ENCODE data around the gene IFNL1.

IFNL1 gene

GRCh38 chr19:39321832-39322176 is 25.6 kb downstream of the IFNL1 start:
- H3K27me3 ChIP-seq (ENCODE audit: control insufficient read depth, low read length): peaks cover 21% of the 10 kb centered on the region
- no peak overlapping the region for H3K27ac ChIP-seq (ENCODE audit: low read depth, low read length)
- no peaks in the 10 kb centered on the region for H3K9me2 ChIP-seq (replicated peaks; ENCODE audit: control insufficient read depth, low read length)
- H3K9me3 ChIP-seq (ENCODE audit: control insufficient read depth, insufficient read depth, low read length): no peaks in the 10 kb centered on the region
- peaks cover 4% of the 10 kb centered on the region; the same call in 1 of the 2 replicates for H3F3A ChIP-seq (ENCODE audit: control insufficient read depth, insufficient read depth)
- H3K4me2 ChIP-seq (ENCODE audit: low read length): no peak overlapping the region
- H3K4me1 ChIP-seq (ENCODE audit: control insufficient read depth, low read length): no peaks in the 10 kb centered on the region; the same call in 1 of the 2 replicates
- no peaks in the 10 kb centered on the region for H4K20me1 ChIP-seq (ENCODE audit: control insufficient read depth, insufficient read depth, low read depth, low read length)
- TF ChIP-seq EZH2phosphoT487 (IDR thresholded peaks at IDR 0.05; ENCODE audit: borderline replicate concordance, low read length): no peak
- TF ChIP-seq, protein P1, sequence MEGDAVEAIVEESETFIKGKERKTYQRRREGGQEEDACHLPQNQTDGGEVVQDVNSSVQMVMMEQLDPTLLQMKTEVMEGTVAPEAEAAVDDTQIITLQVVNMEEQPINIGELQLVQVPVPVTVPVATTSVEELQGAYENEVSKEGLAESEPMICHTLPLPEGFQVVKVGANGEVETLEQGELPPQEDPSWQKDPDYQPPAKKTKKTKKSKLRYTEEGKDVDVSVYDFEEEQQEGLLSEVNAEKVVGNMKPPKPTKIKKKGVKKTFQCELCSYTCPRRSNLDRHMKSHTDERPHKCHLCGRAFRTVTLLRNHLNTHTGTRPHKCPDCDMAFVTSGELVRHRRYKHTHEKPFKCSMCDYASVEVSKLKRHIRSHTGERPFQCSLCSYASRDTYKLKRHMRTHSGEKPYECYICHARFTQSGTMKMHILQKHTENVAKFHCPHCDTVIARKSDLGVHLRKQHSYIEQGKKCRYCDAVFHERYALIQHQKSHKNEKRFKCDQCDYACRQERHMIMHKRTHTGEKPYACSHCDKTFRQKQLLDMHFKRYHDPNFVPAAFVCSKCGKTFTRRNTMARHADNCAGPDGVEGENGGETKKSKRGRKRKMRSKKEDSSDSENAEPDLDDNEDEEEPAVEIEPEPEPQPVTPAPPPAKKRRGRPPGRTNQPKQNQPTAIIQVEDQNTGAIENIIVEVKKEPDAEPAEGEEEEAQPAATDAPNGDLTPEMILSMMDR (IDR thresholded peaks at IDR 0.05; ENCODE audit: low read depth, low read length, poor library complexity, severe bottlenecking): no peak
- H3K36me3 ChIP-seq (ENCODE audit: control insufficient read depth, low read length): 0 out of 2 replicates have a peak, but pooled peaks cover under 1% of the 10 kb centered on the region
- H3K4me3 ChIP-seq (ENCODE audit: low read length): no peak overlapping the region
- H3K79me2 ChIP-seq (ENCODE audit: control insufficient read depth, low read length): no peaks in the 10 kb centered on the region

- Histone ChIP-seq H3K27me3 (ENCODE audit: control insufficient read depth, low read length) (peaks cover 16% of the 10 kb centered on the region), H3K4me1 (ENCODE audit: control insufficient read depth, low read length) (no peaks in the 10 kb centered on the region; the same call in 1 of the 2 replicates), H3K27ac (ENCODE audit: low read depth, low read length) (no peak overlapping the region), H3K79me2 (ENCODE audit: control insufficient read depth, low read length) (no peaks in the 10 kb centered on the region), H4K20me1 (ENCODE audit: control insufficient read depth, insufficient read depth, low read depth, low read length) (no peaks in the 10 kb centered on the region), H3K9me3 (ENCODE audit: control insufficient read depth, insufficient read depth, low read length) (no peaks in the 10 kb centered on the region), H3K4me2 (ENCODE audit: low read length) (no peak overlapping the region), H3K36me3 (ENCODE audit: control insufficient read depth, low read length) (peaks cover 15% of the 10 kb centered on the region), H3F3A (ENCODE audit: control insufficient read depth, insufficient read depth) (peaks cover 4% of the 10 kb centered on the region; the same call in 1 of the 2 replicates), H3K4me3 (ENCODE audit: low read length) (no peak overlapping the region), H3K9me2 (replicated peaks; ENCODE audit: control insufficient read depth, low read length) (no peaks in the 10 kb centered on the region)
- no peak for TF ChIP-seq EZH2phosphoT487 (IDR thresholded peaks at IDR 0.05; ENCODE audit: borderline replicate concordance, low read length)
- TF ChIP-seq, protein P1 (IDR thresholded peaks at IDR 0.05; ENCODE audit: low read depth, low read length, poor library complexity, severe bottlenecking): no peak
Measured at GRCh38 chr19:39324242-39324842, 28.1 kb downstream of the IFNL1 start.

DNA sequence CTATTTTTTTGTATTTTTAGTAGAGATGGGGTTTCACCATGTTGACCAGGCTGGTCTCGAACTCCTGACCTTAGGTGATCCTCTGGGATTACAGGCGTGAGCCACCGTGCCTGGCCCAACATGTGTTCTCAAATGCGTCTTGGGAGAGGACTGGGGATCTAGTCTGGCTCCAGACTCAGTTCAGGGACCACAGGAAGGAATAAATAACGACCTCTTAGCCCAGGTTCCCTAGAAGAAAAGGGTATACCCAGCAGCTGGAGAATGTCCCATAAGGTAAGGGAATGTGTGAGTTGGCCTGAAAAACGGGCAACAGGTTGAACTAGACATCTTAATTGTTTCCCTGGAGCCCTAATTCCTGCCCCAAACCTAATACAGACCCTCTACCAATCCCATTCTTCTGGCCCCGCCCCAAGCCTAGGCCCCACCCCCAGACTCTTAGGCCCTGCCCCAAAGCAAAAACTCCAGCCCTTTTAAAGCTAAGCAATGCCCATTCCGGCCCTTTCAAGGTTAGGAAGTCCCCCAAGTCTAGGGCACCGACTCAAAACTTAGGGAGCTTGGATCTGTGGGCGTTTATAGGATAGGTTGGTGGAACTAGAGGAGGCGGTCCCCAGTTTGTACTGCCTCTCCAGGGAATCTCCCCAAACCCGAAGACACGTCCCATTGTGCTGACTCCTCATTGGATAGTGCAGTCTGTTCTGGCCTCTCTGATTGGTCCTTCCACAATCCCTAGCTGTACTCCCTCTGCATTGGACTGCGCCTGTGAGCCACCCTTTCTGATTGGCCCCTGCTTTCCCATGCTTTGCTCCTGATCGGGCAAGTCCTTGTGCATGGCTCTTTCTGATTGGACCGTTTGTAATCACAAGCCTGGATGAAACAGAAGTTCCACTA is 29.8 kb downstream of the IFNL1 start:
- Histone ChIP-seq H3K27me3 (ENCODE audit: control insufficient read depth, low read length) (peaks cover 7% of the 10 kb centered on the region), H3K9me3 (ENCODE audit: control insufficient read depth, insufficient read depth, low read length) (no peaks in the 10 kb centered on the region), H3K27ac (ENCODE audit: low read depth, low read length) (no peak overlapping the region), H3K4me3 (ENCODE audit: low read length) (no peak overlapping the region), H3K4me1 (ENCODE audit: control insufficient read depth, low read length) (no peaks in the 10 kb centered on the region), H4K20me1 (ENCODE audit: control insufficient read depth, insufficient read depth, low read depth, low read length) (no peaks in the 10 kb centered on the region), H3K36me3 (ENCODE audit: control insufficient read depth, low read length) (peaks cover 17% of the 10 kb centered on the region), H3F3A (ENCODE audit: control insufficient read depth, insufficient read depth) (peaks cover 4% of the 10 kb centered on the region; the same call in 1 of the 2 replicates), H3K79me2 (ENCODE audit: control insufficient read depth, low read length) (no peaks in the 10 kb centered on the region), H3K9me2 (replicated peaks; ENCODE audit: control insufficient read depth, low read length) (no peaks in the 10 kb centered on the region), H3K4me2 (ENCODE audit: low read length) (no peak overlapping the region)
- no peak for TF ChIP-seq EZH2phosphoT487 (IDR thresholded peaks at IDR 0.05; ENCODE audit: borderline replicate concordance, low read length)
- TF ChIP-seq, protein P1 (IDR thresholded peaks at IDR 0.05; ENCODE audit: low read depth, low read length, poor library complexity, severe bottlenecking): no peak

All from DOHH2 (cell line).